ENCODE results near the gene SLC6A11.

- TF ChIP-seq CSRNP3 (CRISPR knock-in tag; IDR thresholded peaks at IDR 0.05) (no peak), PATZ1 (CRISPR knock-in tag; IDR thresholded peaks at IDR 0.05; ENCODE audit: borderline replicate concordance) (no peak), ZNF8 (CRISPR knock-in tag; IDR thresholded peaks at IDR 0.05) (no peak), ZNF565 (CRISPR knock-in tag; conservative IDR thresholded peaks at IDR 0.05; ENCODE audit: low read depth) (no peak), ZFP30 (CRISPR knock-in tag; IDR thresholded peaks at IDR 0.05) (no peak), ZFP3 (CRISPR knock-in tag; IDR thresholded peaks at IDR 0.05) (no peak), ESRRG (CRISPR knock-in tag; IDR thresholded peaks at IDR 0.05) (no peak), TSHZ2 (CRISPR knock-in tag; IDR thresholded peaks at IDR 0.05) (no peak), CREB5 (CRISPR knock-in tag; IDR thresholded peaks at IDR 0.05; ENCODE audit: low read depth) (no peak), CSDC2 (CRISPR knock-in tag; IDR thresholded peaks at IDR 0.05) (no peak), GLIS3 (CRISPR knock-in tag; IDR thresholded peaks at IDR 0.05) (no peak), ZC3H10 (CRISPR knock-in tag; IDR thresholded peaks at IDR 0.05) (no peak), RARB (CRISPR knock-in tag; IDR thresholded peaks at IDR 0.05) (no peak)
These were observed 99.3 kb downstream of the SLC6A11 start for GRCh38 chr3:10915376-10915775.

All from SK-N-SH treated with all-trans-retinoic acid at 6 μM for 48 hours (cell line).